Measurements from ENCODE around the gene ABCB1.
"Not testable (repeated sequence)": the region's sequence is repeated elsewhere in the genome, so short reads cannot be mapped to it uniquely, and the experiment has no call there.

ABCB1 gene

GRCh38 chr7:87575521-87575920 lies 25.2 kb downstream of the ABCB1 start:
- DNase-seq (ENCODE audit: low spot score): no peak

GRCh38 chr7:87574630-87575029 lies 26.1 kb downstream of the ABCB1 start:
- DNase-seq (ENCODE audit: low spot score): peak; percentile 48

DNA sequence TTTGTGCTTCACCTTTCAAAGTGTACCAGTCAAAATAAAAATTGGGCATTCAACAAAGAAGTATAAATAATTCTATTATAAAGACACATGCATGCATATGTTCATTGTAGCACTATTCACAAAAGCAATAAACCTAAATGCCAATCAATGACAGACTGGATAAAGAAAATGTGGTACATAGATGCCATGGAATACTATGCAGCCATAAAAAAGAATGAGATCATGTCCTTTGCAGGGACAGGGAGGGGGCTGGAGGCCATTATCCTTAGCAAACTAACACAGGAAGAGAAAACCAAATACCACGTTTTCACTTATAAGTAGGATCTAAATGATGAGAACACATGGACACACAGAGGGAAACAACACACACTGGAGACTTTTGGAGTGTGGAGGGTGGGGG lies 28.2 kb downstream of the ABCB1 start:
- DNase-seq (ENCODE audit: low spot score): not testable (repeated sequence)

DNA sequence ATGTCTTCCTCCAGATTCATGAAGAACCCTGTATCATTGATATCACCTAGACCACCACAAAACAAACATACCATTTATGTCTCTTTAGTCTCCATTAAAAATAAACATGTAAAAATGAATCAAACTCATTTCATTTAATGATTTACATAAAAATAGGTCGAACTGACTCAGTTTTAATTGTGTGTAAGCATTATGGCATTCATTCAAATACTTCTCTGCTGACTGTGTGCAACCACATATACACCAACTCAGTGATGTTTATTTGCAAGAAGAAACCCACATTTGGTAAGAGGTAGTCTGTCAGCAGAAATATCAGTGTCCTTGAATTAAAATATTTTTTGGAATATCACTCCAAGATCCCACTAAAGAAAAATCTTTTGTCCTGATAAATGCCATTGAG lies 30.5 kb downstream of the ABCB1 start:
- peak; percentile 43 for DNase-seq (ENCODE audit: low spot score)

DNA sequence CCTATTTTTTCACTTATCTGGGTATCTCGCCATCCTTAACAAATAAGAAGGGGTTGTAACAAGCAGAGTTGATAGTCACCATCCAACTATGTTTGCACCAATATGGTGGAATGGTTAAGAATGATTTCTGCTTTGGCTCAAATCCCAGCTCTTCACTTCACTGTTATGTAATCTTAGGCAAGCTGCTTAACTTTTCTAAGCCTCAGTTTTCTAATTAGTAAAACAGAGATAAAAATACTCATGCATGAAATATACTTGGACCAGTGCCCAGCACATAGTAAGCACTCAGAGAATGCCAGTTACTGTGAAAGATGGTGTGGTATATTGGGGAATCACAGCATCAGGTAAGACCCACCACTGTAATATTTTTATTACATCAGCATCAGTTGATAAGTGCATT lies 33.6 kb downstream of the ABCB1 start:
- no peak for DNase-seq (ENCODE audit: low spot score)

DNA sequence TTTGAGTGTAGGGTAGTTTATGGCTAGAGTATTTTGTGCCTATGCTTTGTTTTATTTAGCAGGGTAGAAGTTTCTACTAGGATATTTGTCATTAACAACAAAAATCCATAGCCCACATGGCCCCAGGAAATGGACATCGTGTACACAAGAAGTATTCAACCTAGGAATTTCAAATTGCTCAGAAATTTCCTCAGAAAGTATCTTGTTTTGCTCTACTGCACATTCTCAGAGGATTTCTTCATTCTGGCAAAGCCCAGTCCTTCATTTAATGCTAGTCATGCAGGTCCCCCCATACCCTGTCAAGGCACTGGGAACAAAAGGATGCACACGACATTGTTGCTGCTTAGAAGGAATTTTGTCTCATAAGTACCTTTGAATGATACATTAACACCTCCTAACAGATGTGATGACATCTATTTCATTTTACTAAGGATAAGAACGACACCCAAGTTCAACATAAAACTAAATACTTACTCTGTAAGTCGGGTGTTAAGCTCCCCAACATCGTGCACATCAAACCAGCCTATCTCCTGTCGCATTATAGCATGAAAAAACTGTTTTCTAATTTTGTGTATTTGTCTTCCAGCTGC lies 34.3 kb downstream of the ABCB1 start:
- DNase-seq (ENCODE audit: low spot score): no peak

GRCh38 chr7:87565877-87566276 lies 34.8 kb downstream of the ABCB1 start:
- no peak for DNase-seq (ENCODE audit: low spot score)

GRCh38 chr7:87564296-87564963 lies 36.3 kb downstream of the ABCB1 start:
- DNase-seq (ENCODE audit: low spot score): peak; percentile 7

DNA sequence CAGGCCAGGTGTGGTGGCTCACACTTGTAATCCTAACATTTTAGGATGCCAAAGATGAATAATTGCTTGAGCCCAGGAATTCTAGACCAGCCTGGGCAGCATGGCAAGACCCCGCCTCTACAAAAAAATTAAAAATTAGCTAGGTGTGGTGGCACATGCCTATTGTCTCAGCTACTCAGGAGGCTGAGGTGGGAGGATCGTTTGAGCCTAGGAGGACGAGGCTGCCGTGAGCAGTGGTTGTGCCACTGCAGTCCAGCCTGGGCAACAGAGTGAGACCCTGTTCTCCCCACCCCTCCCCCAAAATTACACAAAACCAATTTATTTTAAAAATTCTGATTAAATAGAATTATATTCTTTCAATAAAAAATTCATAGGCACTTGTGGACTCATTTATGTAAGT lies 39.0 kb downstream of the ABCB1 start:
- no peak for DNase-seq (ENCODE audit: low spot score)

- no peak for DNase-seq (ENCODE audit: low spot score)
Measured at GRCh38 chr7:87561102-87561501, 39.6 kb downstream of the ABCB1 start.

DNA sequence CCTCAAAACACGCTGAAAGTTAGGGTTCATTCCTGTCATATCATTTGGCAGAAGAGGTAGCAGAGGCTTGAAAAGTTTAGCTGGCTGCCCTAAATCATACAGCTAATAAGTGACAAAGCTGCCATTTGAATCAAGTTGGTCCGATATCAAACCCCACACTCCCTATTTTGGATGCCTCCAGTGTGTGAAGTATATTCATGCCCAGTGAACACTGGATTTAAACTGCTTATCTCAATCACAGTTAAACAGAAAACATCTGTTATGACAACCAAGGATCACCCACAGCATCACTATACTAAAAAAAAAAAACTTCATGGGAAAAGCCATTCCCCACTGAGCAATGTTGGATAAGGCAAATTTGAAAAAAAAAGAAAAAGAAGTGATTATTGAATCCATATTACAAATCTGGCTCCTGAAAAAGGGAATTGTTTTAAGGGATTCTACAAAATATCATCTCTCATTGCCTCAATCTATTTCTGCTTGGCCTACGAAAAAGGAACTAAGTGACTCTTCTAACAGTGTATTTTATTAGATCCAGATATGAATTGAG lies 48.3 kb downstream of the ABCB1 start:
- no peak for DNase-seq (ENCODE audit: low spot score)

GRCh38 chr7:87548123-87548919 lies 52.4 kb downstream of the ABCB1 start:
- DNase-seq (ENCODE audit: low spot score): no peak

- DNase-seq (ENCODE audit: low spot score): no peak
Measured at GRCh38 chr7:87545760-87546159, 54.9 kb downstream of the ABCB1 start.

DNA sequence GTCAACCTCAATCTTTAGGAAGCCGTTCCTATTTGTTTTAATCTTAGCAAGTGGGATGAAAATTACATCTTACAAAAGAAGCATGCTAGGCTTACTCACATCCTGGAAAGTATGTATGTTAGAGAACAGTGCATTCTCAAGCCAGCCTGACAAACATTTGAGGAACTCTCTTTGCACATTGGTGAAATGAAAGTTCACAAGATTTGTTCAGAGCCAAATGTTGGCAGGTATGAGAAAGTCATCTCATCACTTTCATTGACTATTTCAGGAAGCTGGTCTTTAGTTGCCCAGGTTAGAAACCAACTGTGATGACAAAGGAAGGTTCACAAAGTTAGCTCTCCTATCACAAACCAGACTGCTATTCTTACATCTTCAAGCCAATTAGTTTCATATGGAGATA lies 57.1 kb downstream of the ABCB1 start:
- DNase-seq (ENCODE audit: low spot score): no peak

DNA sequence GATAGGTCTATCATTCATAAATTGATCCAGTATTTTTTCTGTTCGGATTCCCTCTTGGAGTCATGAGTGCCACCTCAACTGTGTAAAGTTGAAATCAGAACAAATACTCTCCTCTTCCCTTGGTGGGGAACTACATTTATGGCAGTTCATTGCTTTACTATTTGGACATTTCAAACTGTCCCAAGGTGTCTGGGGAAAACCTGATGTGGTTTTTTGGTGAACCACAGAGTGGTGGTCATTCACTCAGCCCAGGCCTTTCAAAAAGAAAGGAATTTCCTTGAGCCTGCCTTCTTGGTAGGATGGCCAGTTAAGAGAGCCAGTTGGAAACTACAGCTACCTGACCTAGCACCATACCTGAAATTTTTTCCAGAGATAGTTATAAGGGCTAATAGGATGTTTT lies 59.0 kb downstream of the ABCB1 start:
- no peak for DNase-seq (ENCODE audit: low spot score)

DNA sequence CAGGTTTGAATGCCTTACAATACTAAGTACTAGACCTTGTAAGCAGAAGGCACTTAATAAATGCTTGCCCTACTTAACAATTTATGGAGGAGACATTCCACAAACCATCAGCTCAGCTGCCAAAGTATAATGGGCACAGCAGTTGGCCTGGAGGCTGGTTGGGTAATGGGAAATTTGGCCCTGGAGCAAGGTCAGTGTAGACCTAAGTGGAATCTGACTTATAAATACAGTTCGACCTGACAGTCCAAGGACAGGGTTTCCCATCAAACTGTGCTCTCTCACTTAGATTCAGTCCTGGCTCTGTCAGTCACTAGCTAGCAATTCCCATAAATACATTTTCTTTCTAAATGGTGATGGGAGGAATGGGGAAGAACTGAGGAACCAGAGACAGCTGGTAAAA lies 62.6 kb downstream of the ABCB1 start:
- no peak for DNase-seq (ENCODE audit: low spot score)

DNA sequence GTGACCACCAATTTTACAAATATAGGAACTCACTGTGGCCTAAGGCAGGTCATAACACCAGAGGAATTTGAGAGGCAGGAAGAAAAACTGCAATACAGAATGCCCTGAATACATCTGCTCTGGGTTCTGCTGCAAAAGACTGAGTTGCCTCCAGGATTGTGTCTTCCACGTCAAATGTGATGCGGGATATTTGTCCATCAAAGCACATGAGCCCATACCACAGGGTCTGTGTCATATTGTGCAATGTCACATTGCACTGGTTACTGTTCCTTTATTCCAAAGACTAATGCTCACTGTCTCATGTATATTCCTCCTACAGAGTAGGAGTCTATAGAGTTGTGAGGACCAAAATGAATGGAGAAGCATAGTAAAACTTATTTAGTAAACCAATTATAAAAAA lies 66.6 kb downstream of the ABCB1 start:
- DNase-seq (ENCODE audit: low spot score): no peak

- DNase-seq (ENCODE audit: low spot score): no peak
Measured at GRCh38 chr7:87530126-87530525, 70.6 kb downstream of the ABCB1 start.

DNA sequence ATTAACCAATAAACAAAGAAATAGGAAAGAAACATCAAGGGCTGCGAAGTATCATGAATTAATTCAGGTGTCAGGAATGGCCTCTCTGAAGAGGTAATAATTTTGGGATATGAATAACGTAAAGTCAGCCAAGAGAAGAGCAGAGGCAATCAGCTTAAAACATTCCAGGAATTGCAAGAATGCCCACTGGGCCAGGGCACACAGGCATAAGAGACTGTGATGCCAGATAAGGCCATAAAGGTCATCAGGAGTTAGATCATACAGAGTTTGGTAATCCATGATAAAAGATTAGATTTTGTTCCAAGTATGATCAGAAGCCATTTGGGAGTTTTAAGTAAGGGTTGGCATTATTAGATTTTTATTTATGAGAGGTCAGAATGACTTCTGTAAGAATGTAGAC lies 72.0 kb downstream of the ABCB1 start:
- no peak for DNase-seq (ENCODE audit: low spot score)

- no peak for DNase-seq (ENCODE audit: low spot score)
Measured at GRCh38 chr7:87518735-87519134, 81.9 kb downstream of the ABCB1 start.

- DNase-seq (ENCODE audit: low spot score): no peak
Measured at GRCh38 chr7:87517891-87518290, 82.8 kb downstream of the ABCB1 start.

DNA sequence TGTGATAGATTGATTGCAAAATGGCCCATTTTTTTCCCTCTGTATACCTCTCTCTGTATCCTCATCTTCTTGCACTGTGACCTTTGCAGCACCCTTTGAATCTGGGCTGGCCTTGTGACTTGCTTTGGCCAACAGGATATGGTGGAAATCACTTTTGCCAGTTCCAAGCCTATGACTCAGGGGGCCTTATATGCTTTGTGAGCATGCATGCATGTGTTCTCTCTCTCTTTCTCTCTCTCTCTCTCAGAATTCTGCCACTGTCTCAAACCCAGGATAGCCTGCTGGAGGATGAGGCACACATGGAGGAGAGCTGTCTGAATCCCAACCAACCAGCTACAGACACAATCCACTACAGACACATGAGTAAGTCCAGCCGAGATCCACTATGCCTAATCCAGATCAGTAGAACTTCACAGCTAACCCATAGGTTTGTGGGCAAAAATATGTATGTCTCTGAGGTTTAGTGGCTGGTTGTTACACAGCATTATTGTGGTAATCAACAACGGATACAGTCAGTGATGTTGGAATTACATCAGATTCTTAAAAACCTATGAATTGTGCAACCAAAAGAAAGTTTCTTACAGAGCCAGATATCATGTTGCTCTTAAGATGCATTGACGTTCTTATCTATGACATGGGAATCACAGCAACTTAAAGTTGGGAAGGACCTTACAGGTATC lies 83.4 kb downstream of the ABCB1 start:
- no peak for DNase-seq (ENCODE audit: low spot score)
